HG02623 (cell line): ENCODE measurements around the gene CARD16.
"Not testable (repeated sequence)": the region's sequence is repeated elsewhere in the genome, so short reads cannot be mapped to it uniquely, and the experiment has no call there.

Experiments
- ATAC-seq: cut with Tn5 transposase; IDR thresholded peaks from one replicate; pipeline ENCODE4 v1.9.1; 2021; ENCODE audit warnings: moderate library complexity; ENCODE audit not compliant: unreplicated experiment

CARD16 gene

GRCh38 chr11:105044557-105045524 lies at the start of gene CARD16:
TSS of gene CARD16 (minus strand) at chr11:105045335. CDS start at chr11:105045297, 38 bp downstream.
- peak; percentile 99 for ATAC-seq

DNA sequence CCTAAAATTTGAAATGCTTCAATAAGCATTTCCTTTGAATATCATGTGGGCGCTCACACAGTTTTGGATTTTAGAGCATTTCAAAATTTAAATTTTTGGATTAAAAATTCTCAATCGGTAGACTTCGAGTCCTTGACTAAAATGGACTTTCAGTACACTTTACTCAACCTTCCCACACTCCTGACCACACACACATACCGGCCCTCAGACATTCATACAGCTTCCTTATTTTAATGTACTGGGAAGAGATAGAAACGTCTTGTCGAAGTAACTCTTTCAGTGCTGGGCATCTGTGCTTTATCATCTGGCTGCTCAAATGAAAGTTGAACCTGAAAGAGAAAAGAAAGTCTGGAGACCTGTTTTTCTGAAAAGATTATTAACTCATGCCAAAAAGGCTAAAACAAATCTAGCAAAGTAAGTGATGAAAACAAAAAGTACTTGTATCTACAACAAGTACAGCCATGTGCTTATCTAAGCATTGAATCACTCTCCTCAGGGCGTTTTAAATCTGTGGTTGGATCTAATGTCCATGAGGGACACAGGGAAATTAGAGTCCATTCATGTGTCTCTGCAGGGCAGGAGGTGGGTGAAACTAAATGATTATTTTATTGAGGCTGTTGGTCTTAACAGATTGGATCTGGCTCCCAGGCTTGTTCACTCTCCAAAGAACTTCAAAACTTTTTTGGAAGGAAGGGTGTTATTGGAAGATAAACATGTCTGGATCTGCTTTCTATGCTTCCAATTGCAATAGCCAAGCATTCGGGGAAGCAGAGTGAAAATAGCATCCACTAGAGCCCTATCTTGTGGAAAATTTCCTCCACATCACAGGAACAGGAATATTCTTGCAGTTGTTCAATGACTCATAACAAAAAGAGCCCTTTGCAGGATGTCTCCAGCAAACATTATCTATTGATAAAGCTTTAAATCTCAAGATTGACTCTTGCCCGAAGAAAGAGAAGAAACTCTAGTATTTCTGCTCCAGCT lies 47.4 kb upstream of the CARD16 start:
- ATAC-seq, result no peak

GRCh38 chr11:105081412-105082150 lies 36.4 kb upstream of the CARD16 start:
- ATAC-seq, result no peak

- not testable (repeated sequence) for ATAC-seq
Measured at GRCh38 chr11:105080171-105080906, 35.2 kb upstream of the CARD16 start.

DNA sequence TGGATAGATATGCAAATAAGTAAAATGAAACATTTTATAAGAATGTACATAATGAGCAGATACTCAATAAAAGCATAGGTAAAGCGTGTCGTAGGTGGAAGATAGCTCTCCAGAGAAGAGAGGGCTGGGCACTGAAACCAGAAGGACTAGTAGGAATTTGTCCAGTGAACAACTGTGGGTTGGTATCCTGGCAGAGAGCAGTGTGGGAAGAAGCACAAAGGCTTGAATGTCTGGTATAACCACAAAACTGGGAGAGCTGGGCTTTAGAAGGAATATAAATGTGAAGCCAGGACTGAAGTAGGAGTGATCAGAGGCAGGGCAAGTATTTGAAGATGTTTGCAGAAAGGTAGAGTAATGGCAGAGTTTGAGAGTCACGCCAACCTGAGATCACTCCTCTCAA lies 33.1 kb upstream of the CARD16 start:
- no peak for ATAC-seq

- ATAC-seq, result not testable (repeated sequence)
Measured at GRCh38 chr11:105077141-105077790, 32.1 kb upstream of the CARD16 start.

GRCh38 chr11:105074166-105074530 lies 29.0 kb upstream of the CARD16 start:
- ATAC-seq, result no peak

DNA sequence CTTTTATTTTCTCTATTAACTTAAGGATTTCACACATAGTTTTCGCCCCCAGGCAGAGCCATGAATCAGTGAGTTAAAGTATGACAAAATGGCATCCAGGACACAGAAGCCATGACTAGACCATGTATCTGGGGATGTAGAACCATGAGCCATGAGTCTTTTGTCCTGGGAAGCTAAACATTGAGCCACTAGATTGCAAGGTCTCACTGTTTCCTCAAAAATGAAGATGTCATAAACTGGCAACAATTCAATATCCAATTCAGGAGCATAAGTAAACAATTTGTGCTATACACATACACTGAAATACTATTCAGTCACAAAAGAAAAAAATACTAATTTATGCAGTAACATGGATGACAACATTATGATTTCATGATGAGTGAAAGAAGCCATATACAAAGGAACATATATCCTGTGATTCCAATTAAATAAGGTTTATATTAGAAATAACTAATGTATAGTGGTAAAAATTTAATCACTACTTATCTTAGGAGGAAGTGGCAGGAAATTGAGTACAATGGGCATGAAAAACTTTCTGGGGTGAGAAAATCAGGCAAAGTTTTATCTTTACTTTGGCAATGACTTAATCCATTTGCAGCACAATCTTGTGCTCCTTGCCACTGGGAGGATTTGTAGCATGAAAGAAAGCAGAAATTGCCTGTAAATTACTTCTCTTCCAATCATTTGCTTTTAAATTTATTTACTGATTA lies 28.5 kb upstream of the CARD16 start:
- ATAC-seq, result no peak

- ATAC-seq, result not testable (repeated sequence)
Measured at GRCh38 chr11:105072080-105072479, 26.9 kb upstream of the CARD16 start.

GRCh38 chr11:105071089-105071732 lies 26.1 kb upstream of the CARD16 start:
- ATAC-seq, result no peak

- no peak for ATAC-seq
Measured at GRCh38 chr11:105070306-105070705, 25.2 kb upstream of the CARD16 start.

DNA sequence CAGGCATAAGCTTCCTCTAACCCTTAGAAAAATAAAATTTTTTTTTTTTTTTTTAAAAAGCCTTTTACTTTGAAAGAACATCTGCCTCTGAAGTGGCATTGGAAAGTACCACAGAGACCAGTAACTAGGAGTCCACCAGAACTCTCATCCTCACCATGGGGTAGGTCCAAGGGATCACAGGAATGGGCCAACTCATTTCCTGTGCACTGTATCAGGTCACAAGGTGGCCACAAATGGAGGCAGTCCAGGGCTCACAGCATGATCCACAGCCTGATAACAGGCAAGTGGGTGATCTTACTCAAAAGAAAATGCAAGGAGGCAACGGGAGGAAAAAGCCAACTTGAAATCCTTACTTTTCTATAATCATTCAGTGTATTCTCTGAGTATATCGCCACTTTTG lies 24.6 kb upstream of the CARD16 start:
- ATAC-seq, result not testable (repeated sequence)

GRCh38 chr11:105063245-105063941 lies 18.3 kb upstream of the CARD16 start:
- not testable (repeated sequence) for ATAC-seq

DNA sequence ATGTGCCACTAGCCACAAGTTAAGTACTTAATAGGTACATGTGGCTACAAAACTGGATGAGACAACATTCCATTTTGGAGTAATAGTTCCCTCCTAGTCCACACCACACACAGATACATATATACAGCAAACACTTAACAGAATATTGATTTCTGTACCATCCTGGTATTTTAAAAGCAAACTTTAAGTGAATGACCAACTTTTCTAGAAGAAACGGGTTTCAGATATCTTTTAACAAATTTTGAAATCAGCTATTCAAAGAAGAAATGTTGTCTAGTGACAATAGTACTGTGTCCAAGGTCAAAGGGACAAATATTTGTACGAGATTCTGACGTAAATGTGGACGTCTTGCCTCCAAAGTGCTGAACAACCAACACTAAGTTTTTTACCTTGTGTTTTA lies 12.3 kb upstream of the CARD16 start:
- no peak for ATAC-seq

GRCh38 chr11:105056446-105056845 lies 11.3 kb upstream of the CARD16 start:
- no peak for ATAC-seq

DNA sequence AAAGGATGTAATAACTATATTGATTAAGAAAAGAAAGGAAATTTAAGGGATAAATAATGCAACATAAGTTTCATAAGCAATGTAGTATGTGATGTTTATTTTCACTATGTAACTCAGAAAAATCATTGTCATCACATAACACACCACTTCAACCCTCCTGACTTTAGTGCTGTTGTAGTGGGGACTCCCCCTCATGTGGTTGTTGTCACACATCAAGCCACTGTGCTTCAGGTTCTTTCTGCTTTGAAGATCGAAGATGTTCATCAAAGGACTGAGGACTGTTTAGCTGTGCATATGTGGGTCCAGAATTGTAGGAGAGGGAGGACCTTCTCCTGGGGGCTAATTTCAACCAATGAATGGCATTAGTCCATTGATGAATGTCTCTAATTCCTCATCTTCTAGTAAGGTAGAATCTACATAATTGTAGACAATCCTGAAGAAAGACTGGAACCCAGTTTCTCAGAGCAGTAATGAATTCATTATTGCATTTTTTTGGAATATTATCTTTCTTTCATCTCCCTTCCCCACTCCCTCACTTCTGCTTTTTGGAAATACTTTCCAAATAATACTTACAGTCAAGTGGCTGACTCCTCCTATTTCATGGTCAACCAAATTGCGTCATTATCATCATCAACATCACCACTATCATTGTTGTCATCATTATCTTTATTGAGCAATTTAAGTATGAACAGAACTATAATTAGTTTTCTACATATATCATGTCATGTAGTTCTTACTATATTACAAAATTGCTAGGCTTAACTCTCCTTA lies 9.8 kb upstream of the CARD16 start:
- no peak for ATAC-seq

GRCh38 chr11:105052487-105052886 lies 7.4 kb upstream of the CARD16 start:
- ATAC-seq, result no peak
